ENCODE data around the gene NBPF11. TPM values are rescaled to one million over a fixed set of nuclear protein-coding genes. Genes with fewer than 3 reads are reported as not detected.
"Not testable (repeated sequence)": the region's sequence is repeated elsewhere in the genome, so short reads cannot be mapped to it uniquely, and the experiment has no call there.

Gene NBPF11
- total and polyA plus RNA-seq, 2 donors from 2014 or later, result 5.2 to 12.3 TPM

- H3K27me3 ChIP-seq (ENCODE audit: control insufficient read depth, insufficient read depth, low read length); H3K9me3 ChIP-seq (ENCODE audit: control insufficient read depth in 2 of 3, insufficient read depth in 1 of 3, low read length in 3 of 3); H3K4me3 ChIP-seq (ENCODE audit: low read length in 3 of 3); H3K4me1 ChIP-seq (ENCODE audit: control insufficient read depth in 2 of 3, insufficient read depth in 2 of 3, low read depth in 1 of 3, low read length in 3 of 3); intact Hi-C loops (cut with DNase I); H3K9ac ChIP-seq (ENCODE audit: low read length in 3 of 3); FAIRE-seq; DNase-seq; H3K27ac ChIP-seq (ENCODE audit: low read depth in 2 of 2, low read length in 2 of 2); H3K36me3 ChIP-seq (ENCODE audit: control insufficient read depth in 2 of 3, insufficient read depth in 3 of 3, low read length in 3 of 3): not testable (repeated sequence)
Observed at GRCh38 chr1:148143223-148143622, 8.9 kb downstream of the NBPF11 start.

- H3K9me3 ChIP-seq (ENCODE audit: control insufficient read depth in 2 of 3, insufficient read depth in 1 of 3, low read length in 3 of 3); H3K4me1 ChIP-seq (ENCODE audit: control insufficient read depth in 2 of 3, insufficient read depth in 2 of 3, low read depth in 1 of 3, low read length in 3 of 3); DNase-seq; H3K27ac ChIP-seq (ENCODE audit: low read depth in 2 of 2, low read length in 2 of 2); intact Hi-C loops (cut with DNase I); FAIRE-seq; H3K36me3 ChIP-seq (ENCODE audit: control insufficient read depth in 2 of 3, insufficient read depth in 3 of 3, low read length in 3 of 3); H3K4me3 ChIP-seq (ENCODE audit: low read length in 3 of 3); H3K9ac ChIP-seq (ENCODE audit: low read length in 3 of 3); H3K27me3 ChIP-seq (ENCODE audit: control insufficient read depth, insufficient read depth, low read length): not testable (repeated sequence)
Observed at GRCh38 chr1:148141936-148142335, 10.1 kb downstream of the NBPF11 start.

- H3K27ac ChIP-seq (ENCODE audit: low read depth in 2 of 2, low read length in 2 of 2); H3K9me3 ChIP-seq (ENCODE audit: control insufficient read depth in 2 of 3, insufficient read depth in 1 of 3, low read length in 3 of 3); FAIRE-seq; H3K27me3 ChIP-seq (ENCODE audit: control insufficient read depth, insufficient read depth, low read length); H3K36me3 ChIP-seq (ENCODE audit: control insufficient read depth in 2 of 3, insufficient read depth in 3 of 3, low read length in 3 of 3); H3K9ac ChIP-seq (ENCODE audit: low read length in 3 of 3); DNase-seq; intact Hi-C loops (cut with DNase I); H3K4me3 ChIP-seq (ENCODE audit: low read length in 3 of 3); H3K4me1 ChIP-seq (ENCODE audit: control insufficient read depth in 2 of 3, insufficient read depth in 2 of 3, low read depth in 1 of 3, low read length in 3 of 3): not testable (repeated sequence)
Observed at GRCh38 chr1:148138606-148139005, 13.5 kb downstream of the NBPF11 start.

DNA sequence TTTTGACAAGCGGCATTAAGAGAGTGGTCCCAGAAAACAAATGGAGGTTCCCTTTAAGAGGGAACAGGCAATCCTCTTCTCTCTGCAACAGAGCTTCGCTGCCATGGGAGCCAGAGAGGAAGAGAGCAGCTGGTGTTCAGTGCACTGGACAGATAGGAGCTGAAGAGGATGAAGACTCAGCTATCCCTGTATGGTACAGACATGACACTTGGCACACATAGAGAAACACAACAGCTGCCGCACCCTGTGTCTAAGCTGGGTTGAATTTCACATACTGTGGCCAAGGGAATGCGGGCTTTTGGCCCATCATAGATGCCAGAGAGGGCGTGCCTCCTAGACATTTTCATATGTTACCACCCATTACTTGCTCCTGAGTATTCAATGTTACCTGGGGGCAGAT lies 29.7 kb downstream of the NBPF11 start:
- H3K27me3 ChIP-seq (ENCODE audit: control insufficient read depth, insufficient read depth, low read length); DNase-seq; intact Hi-C loops (cut with DNase I); H3K27ac ChIP-seq (ENCODE audit: low read depth in 2 of 2, low read length in 2 of 2); H3K4me1 ChIP-seq (ENCODE audit: control insufficient read depth in 2 of 3, insufficient read depth in 2 of 3, low read depth in 1 of 3, low read length in 3 of 3); FAIRE-seq; H3K9ac ChIP-seq (ENCODE audit: low read length in 3 of 3); H3K4me3 ChIP-seq (ENCODE audit: low read length in 3 of 3); H3K9me3 ChIP-seq (ENCODE audit: control insufficient read depth in 2 of 3, insufficient read depth in 1 of 3, low read length in 3 of 3); H3K36me3 ChIP-seq (ENCODE audit: control insufficient read depth in 2 of 3, insufficient read depth in 3 of 3, low read length in 3 of 3): not testable (repeated sequence)

- H3K4me1 ChIP-seq (ENCODE audit: control insufficient read depth in 2 of 3, insufficient read depth in 2 of 3, low read depth in 1 of 3, low read length in 3 of 3); H3K4me3 ChIP-seq (ENCODE audit: low read length in 3 of 3); FAIRE-seq; H3K27me3 ChIP-seq (ENCODE audit: control insufficient read depth, insufficient read depth, low read length); H3K9ac ChIP-seq (ENCODE audit: low read length in 3 of 3); H3K36me3 ChIP-seq (ENCODE audit: control insufficient read depth in 2 of 3, insufficient read depth in 3 of 3, low read length in 3 of 3); H3K9me3 ChIP-seq (ENCODE audit: control insufficient read depth in 2 of 3, insufficient read depth in 1 of 3, low read length in 3 of 3); intact Hi-C loops (cut with DNase I); H3K27ac ChIP-seq (ENCODE audit: low read depth in 2 of 2, low read length in 2 of 2): not testable (repeated sequence)
- DNase-seq, result peak in 1 of 5 donors; percentile 17
Observed at GRCh38 chr1:148120395-148120794, 31.7 kb downstream of the NBPF11 start.

DNA sequence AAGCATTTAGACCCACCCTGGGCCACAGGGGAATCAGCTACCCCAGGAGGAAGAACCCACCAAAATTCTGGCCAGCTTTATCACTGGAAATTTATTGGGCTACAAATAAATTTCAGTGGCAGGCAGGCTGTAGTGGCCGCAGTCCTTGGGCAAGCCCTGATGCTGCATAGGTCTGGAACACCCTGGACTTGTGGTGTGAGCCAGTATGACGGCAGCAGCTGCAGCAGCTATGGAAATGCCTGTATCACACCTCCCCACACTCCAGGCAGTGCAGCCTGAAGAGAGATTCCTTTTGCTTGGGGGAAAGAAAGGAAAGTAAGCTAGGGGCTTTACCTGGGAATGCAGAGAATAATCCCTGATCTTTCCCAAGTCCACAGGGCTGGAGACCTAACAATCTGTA lies 56.3 kb downstream of the NBPF11 start:
- intact Hi-C loops (cut with DNase I); DNase-seq; H3K4me1 ChIP-seq (ENCODE audit: control insufficient read depth in 2 of 3, insufficient read depth in 2 of 3, low read depth in 1 of 3, low read length in 3 of 3); H3K36me3 ChIP-seq (ENCODE audit: control insufficient read depth in 2 of 3, insufficient read depth in 3 of 3, low read length in 3 of 3); FAIRE-seq; H3K4me3 ChIP-seq (ENCODE audit: low read length in 3 of 3); H3K9ac ChIP-seq (ENCODE audit: low read length in 3 of 3); H3K27ac ChIP-seq (ENCODE audit: low read depth in 2 of 2, low read length in 2 of 2); H3K27me3 ChIP-seq (ENCODE audit: control insufficient read depth, insufficient read depth, low read length); H3K9me3 ChIP-seq (ENCODE audit: control insufficient read depth in 2 of 3, insufficient read depth in 1 of 3, low read length in 3 of 3): not testable (repeated sequence)

GRCh38 chr1:148086196-148086595 lies 65.9 kb downstream of the NBPF11 start:
- H3K27ac ChIP-seq (ENCODE audit: low read depth in 2 of 2, low read length in 2 of 2); H3K9me3 ChIP-seq (ENCODE audit: control insufficient read depth in 2 of 3, insufficient read depth in 1 of 3, low read length in 3 of 3); H3K27me3 ChIP-seq (ENCODE audit: control insufficient read depth, insufficient read depth, low read length); H3K4me1 ChIP-seq (ENCODE audit: control insufficient read depth in 2 of 3, insufficient read depth in 2 of 3, low read depth in 1 of 3, low read length in 3 of 3); H3K36me3 ChIP-seq (ENCODE audit: control insufficient read depth in 2 of 3, insufficient read depth in 3 of 3, low read length in 3 of 3); H3K4me3 ChIP-seq (ENCODE audit: low read length in 3 of 3); FAIRE-seq; DNase-seq; intact Hi-C loops (cut with DNase I); H3K9ac ChIP-seq (ENCODE audit: low read length in 3 of 3): not testable (repeated sequence)

DNA sequence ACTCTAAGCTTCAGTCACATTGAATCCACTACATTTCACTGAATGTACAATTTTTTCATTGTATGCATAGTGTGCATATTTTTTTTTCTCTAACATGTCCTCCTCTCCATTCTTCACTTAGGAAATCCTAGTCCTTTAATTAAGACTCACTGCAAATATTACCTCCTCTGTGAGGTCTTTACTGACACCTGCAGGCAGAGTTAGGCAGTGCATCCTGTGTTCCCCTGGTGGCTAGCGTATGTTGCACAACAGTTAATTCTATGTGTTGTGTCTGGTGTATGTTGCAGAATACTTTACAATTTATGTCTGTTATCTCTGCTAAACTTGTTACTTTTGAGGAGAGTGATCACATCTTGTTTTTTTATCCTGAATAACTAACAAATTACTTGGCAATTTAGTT lies 70.9 kb downstream of the NBPF11 start:
- H3K4me3 ChIP-seq (ENCODE audit: low read length in 3 of 3); H3K27me3 ChIP-seq (ENCODE audit: control insufficient read depth, insufficient read depth, low read length); intact Hi-C loops (cut with DNase I); H3K27ac ChIP-seq (ENCODE audit: low read depth in 2 of 2, low read length in 2 of 2); H3K9ac ChIP-seq (ENCODE audit: low read length in 3 of 3); H3K9me3 ChIP-seq (ENCODE audit: control insufficient read depth in 2 of 3, insufficient read depth in 1 of 3, low read length in 3 of 3); H3K4me1 ChIP-seq (ENCODE audit: control insufficient read depth in 2 of 3, insufficient read depth in 2 of 3, low read depth in 1 of 3, low read length in 3 of 3); DNase-seq; H3K36me3 ChIP-seq (ENCODE audit: control insufficient read depth in 2 of 3, insufficient read depth in 3 of 3, low read length in 3 of 3): not testable (repeated sequence)
- peak; percentile 53 for FAIRE-seq
